BE2C (cell line): ENCODE measurements around the gene GNAQ.

Experiments
- DNase-seq: peaks from one replicate; pipeline ENCODE4 v3.0.0-alpha.2; 2020
- H3K27me3 ChIP-seq: fragments of 250-450 bp; sonication (Bioruptor Pico); 2 replicates; pipeline ENCODE4 v1.5.1; 2020; ENCODE audit warnings: mild to moderate bottlenecking
- H3K36me3 ChIP-seq: fragments of 250-450 bp; sonication (Bioruptor Pico); 2 replicates; pipeline ENCODE4 v1.5.1; 2020; ENCODE audit warnings: mild to moderate bottlenecking
- H3K4me1 ChIP-seq: fragments of 250-450 bp; sonication (Bioruptor Pico); 2 replicates; pipeline ENCODE4 v1.5.1; 2020
- H3K4me3 ChIP-seq: 2 replicates; pipeline ENCODE4 v1.5.1; 2011; ENCODE audit warnings: low read depth, low read length
- H3K9me3 ChIP-seq: fragments of 250-450 bp; sonication (Bioruptor Pico); 2 replicates; pipeline ENCODE4 v1.5.1; 2020
- CTCF ChIP-seq: IDR thresholded peaks from 2 replicates; pipeline ENCODE4 v1.5.1; 2012; ENCODE audit warnings: mild to moderate bottlenecking, low read depth, low read length

Gene GNAQ

GRCh38 chr9:77876091-77876490, 155.5 kb downstream of the GNAQ start:
- no peak for TF ChIP-seq CTCF
- DNase-seq = peak; percentile 58
- Histone ChIP-seq H3K4me1 (peaks cover 17% of the 10 kb centered on the region), H3K9me3 (no peaks in the 10 kb centered on the region), H3K4me3 (no peak overlapping the region), H3K27me3 (no peaks in the 10 kb centered on the region), H3K36me3 (no peaks in the 10 kb centered on the region)

DNA sequence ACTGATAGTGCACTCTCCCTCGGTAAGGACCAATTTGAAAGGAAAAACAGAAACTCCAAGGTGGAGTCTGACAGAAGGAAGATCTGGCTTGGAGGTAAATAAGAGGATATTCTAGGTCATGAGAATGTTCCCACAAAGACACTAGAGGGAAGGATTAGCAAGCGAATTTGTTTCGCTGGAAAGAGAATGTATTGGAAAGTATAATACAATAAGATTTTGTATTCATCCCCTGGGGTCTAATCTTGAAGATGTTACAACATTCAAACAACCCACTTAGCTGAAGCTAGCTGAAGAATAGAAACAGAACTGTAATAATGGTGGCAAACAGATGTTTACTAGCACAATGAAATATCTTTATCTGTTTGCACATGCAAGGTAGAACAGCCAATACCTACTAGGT, 158.7 kb downstream of the GNAQ start:
- no peak overlapping the region for H3K4me3 ChIP-seq
- DNase-seq = no peak
- no peaks in the 10 kb centered on the region for H3K9me3 ChIP-seq
- H3K4me1 ChIP-seq = peaks cover 17% of the 10 kb centered on the region
- no peak for TF ChIP-seq CTCF
- no peaks in the 10 kb centered on the region for H3K27me3 ChIP-seq
- H3K36me3 ChIP-seq = no peaks in the 10 kb centered on the region

DNA sequence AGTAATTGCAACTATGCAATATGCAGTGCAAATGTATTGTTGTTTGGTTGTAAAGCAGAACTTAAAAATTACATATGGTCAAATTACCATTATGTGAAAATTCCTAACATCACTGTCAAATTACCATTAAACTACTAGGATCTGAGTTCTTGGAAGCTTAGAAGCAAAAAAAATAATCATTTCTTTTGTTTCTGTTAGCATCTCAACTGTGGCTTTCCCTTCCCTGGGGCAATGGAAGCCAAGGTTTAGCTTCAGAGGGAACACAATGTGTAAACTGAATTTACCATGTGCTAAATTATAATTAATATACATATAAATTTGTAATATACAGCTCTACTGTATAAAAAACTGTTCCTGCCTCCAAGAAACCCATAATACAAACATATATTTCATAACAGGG, 159.4 kb downstream of the GNAQ start:
- Histone ChIP-seq H3K36me3 (no peaks in the 10 kb centered on the region), H3K27me3 (no peaks in the 10 kb centered on the region), H3K9me3 (no peaks in the 10 kb centered on the region), H3K4me1 (peaks cover 16% of the 10 kb centered on the region), H3K4me3 (no peak overlapping the region)
- DNase-seq = no peak
- TF ChIP-seq CTCF = no peak

GRCh38 chr9:77871483-77871882, 160.1 kb downstream of the GNAQ start:
- no peak overlapping the region for H3K4me3 ChIP-seq
- no peak for TF ChIP-seq CTCF
- H3K9me3 ChIP-seq = no peaks in the 10 kb centered on the region
- no peaks in the 10 kb centered on the region for H3K27me3 ChIP-seq
- H3K4me1 ChIP-seq = peaks cover 9% of the 10 kb centered on the region
- H3K36me3 ChIP-seq = no peaks in the 10 kb centered on the region
- no peak for DNase-seq

GRCh38 chr9:77866878-77867277, 164.7 kb downstream of the GNAQ start:
- no peaks in the 10 kb centered on the region for H3K27me3 ChIP-seq
- no peaks in the 10 kb centered on the region for H3K9me3 ChIP-seq
- H3K4me1 ChIP-seq = no peaks in the 10 kb centered on the region
- no peak for TF ChIP-seq CTCF
- H3K36me3 ChIP-seq = no peaks in the 10 kb centered on the region
- H3K4me3 ChIP-seq = no peak overlapping the region
- no peak for DNase-seq

DNA sequence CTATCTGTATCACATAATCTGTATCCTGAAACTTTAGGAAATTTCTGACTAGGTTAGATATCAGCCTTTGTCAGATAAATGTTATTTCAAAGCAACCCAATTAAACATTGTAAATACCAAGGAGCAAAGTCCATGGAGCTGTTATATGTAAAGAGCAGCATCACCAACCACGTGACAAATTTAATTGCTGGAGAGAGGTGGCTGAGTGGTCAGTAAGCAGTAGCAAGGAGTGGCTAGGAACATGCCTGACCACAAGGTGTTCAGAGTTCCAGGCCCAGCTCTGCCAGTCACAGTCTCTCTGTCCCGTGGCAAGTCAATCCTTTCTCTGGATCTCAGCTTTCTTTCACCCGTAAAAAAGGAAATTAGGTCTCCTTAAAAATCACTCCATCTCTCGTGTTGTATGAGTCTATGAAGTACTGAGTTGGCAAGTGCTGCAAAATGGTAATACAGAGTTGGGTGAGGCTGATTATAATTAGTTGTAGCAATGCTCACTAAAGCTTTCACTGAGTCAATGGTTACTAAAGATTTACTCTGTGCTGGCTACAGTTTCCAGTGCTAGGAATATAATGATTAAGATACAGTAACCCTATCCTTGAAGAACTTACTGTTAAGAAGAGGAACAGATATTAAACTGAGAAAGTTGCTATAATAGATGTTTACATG, 166.1 kb downstream of the GNAQ start:
- Histone ChIP-seq H3K36me3 (no peaks in the 10 kb centered on the region), H3K27me3 (no peaks in the 10 kb centered on the region), H3K9me3 (no peaks in the 10 kb centered on the region), H3K4me1 (no peaks in the 10 kb centered on the region), H3K4me3 (no peak overlapping the region)
- TF ChIP-seq CTCF = no peak
- no peak for DNase-seq
